ENCODE measurements around the gene SMO. TPM values are rescaled to one million over a fixed set of nuclear protein-coding genes. Genes with fewer than 3 reads are reported as not detected.

SMO gene
- total RNA-seq, 1 experiment from 2014 or later = 12.8 TPM

DNA sequence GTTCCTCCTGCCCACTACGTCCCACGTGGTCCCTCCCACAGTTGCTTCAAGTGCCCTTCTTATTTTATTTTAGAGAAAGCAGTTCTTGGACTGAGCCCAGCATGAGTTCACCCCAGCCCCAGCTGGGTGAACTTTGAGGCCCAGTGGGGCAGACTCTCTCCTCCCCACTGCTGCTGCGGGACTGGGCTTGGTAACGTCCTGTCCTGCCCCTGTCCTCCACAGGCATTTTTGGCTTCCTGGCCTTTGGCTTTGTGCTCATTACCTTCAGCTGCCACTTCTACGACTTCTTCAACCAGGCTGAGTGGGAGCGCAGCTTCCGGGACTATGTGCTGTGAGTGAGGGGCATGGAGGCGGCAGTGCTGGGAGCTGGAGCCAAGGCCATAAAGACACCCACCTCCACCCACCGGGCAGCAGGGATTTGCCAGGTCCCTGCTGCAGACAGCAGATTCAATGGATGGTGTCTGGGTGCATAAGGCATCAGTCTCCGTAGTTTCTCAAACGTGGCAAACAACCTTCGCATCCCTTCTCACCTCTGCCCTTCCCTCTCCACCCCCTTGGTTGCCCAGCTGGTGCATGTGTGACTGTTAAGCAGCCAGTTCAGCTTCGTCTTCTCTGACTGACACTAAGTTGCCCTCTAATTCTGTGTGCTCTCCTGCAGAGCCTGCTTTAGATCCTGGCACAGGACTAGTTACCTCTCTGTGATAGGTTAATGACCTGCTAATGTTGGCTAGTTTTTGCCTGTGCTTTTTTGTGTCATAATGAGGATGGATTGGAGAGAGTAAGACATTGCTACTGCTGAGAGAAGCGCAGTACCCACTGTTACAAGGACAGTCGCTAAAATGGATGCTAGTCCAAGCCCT, 20.9 kb downstream of the SMO start:
- no peaks in the 10 kb centered on the region for H3K9me2 ChIP-seq (ENCODE audit: insufficient read depth)
- BruUV-seq (replicated peaks) = no TSS peak
- POLR2A ChIA-PET = no interaction called here
- CTCF ChIA-PET = interaction anchor here (1.2 to 5.0 kb wide), 3 partner anchors 43 to 118 kb away, joined by 3 to 45 read pairs (median 3); no protein-coding TSS in a partner anchor
- RAD21 ChIA-PET (ENCODE audit: low non-redundant PET in 1 of 2, low total read pairs in 2 of 2, uncharacterized antibody in 2 of 2, unreplicated experiment in 2 of 2) = interaction anchor here in 1 of 2 experiments (1.6 kb wide), 1 partner anchor 118 kb away, joined by 4 read pairs; no protein-coding TSS in a partner anchor
- H3K4me3 ChIP-seq (replicated peaks in 1 of 2; ENCODE audit: low read depth in 1 of 2, low read length in 2 of 2) = no peak overlapping the region
- TF ChIP-seq REST (IDR thresholded peaks at IDR 0.05; ENCODE audit: low read depth) = no peak
- TF ChIP-seq FOSL1 (IDR thresholded peaks at IDR 0.05; ENCODE audit: low read depth) = no peak
- TF ChIP-seq CBX3 (IDR thresholded peaks at IDR 0.05; ENCODE audit: low read depth) = no peak
- no peak for TF ChIP-seq JUND (IDR thresholded peaks at IDR 0.05)
- TF ChIP-seq, protein P1, sequence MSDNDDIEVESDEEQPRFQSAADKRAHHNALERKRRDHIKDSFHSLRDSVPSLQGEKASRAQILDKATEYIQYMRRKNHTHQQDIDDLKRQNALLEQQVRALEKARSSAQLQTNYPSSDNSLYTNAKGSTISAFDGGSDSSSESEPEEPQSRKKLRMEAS (IDR thresholded peaks at IDR 0.05) = no peak
- TF ChIP-seq SP1 (IDR thresholded peaks at IDR 0.05; ENCODE audit: low read depth) = no peak
- TF ChIP-seq SIN3A (IDR thresholded peaks at IDR 0.05; ENCODE audit: low read depth) = no peak
- no peak for TF ChIP-seq YY1 (IDR thresholded peaks at IDR 0.05; ENCODE audit: extremely low read depth, insufficient replicate concordance, low read depth, low read length)
- no peak for TF ChIP-seq POLR2A (IDR thresholded peaks at IDR 0.05; ENCODE audit: borderline replicate concordance, extremely low read depth, insufficient read depth, insufficient read length)
- TF ChIP-seq SRF (IDR thresholded peaks at IDR 0.05; ENCODE audit: low read depth) = no peak
- TF ChIP-seq EZH2 (IDR thresholded peaks at IDR 0.05) = no peak
- TF ChIP-seq POLR2AphosphoS5 (IDR thresholded peaks at IDR 0.05; ENCODE audit: low read depth, low read length) = no peak
- TF ChIP-seq, protein P2, sequence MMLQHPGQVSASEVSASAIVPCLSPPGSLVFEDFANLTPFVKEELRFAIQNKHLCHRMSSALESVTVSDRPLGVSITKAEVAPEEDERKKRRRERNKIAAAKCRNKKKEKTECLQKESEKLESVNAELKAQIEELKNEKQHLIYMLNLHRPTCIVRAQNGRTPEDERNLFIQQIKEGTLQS (IDR thresholded peaks at IDR 0.05) = no peak
- no peak for TF ChIP-seq CEBPB (IDR thresholded peaks at IDR 0.05; ENCODE audit: low read depth)
- no peak for TF ChIP-seq ZNF274 (IDR thresholded peaks at IDR 0.05; ENCODE audit: low read depth, low read length)
- no peak for TF ChIP-seq EGR1 (IDR thresholded peaks at IDR 0.05; ENCODE audit: low read depth)
- no peak for TF ChIP-seq ELF1 (IDR thresholded peaks at IDR 0.05; ENCODE audit: borderline replicate concordance, low read depth)
- intact Hi-C loops (cut with micrococcal nuclease) = no loop called here
- DNase-seq (ENCODE audit: low read depth, low spot score) = no peak
- no peak overlapping the region for H2AFZ ChIP-seq (ENCODE audit: low read depth, low read length, poor library complexity, severe bottlenecking)
- H3K9ac ChIP-seq (ENCODE audit: low read length) = no peak overlapping the region
- H3K36me3 ChIP-seq (ENCODE audit: control insufficient read depth in 1 of 2, insufficient read depth in 2 of 2, low read length in 2 of 2) = no peaks in the 10 kb centered on the region
- no peak overlapping the region for H3K27ac ChIP-seq (ENCODE audit: low read depth, low read length)
- no peaks in the 10 kb centered on the region for H3K79me2 ChIP-seq (ENCODE audit: insufficient read depth, low read length)
- H3K27me3 ChIP-seq (ENCODE audit: insufficient read depth, low read length) = no peaks in the 10 kb centered on the region
- H3K4me1 ChIP-seq (ENCODE audit: control insufficient read depth in 1 of 2, insufficient read depth in 2 of 2, low read length in 2 of 2) = no peaks in the 10 kb centered on the region
- H3K9me3 ChIP-seq (ENCODE audit: control insufficient read depth in 1 of 2, insufficient read depth in 1 of 2, low read depth in 1 of 2, low read length in 2 of 2) = no peaks in the 10 kb centered on the region
- no peak overlapping the region for H3K4me2 ChIP-seq (ENCODE audit: low read length)
- no peaks in the 10 kb centered on the region for H4K20me1 ChIP-seq (ENCODE audit: insufficient read depth)
- ATAC-seq = no peak
